K562 (cell line): ENCODE results near the gene FMNL2. TPM values are rescaled to one million over a fixed set of nuclear protein-coding genes. Genes with fewer than 3 reads are reported as not detected.

Source experiments
- ATAC-seq: fragments of 200-7000 bp; cut with Tn5 transposase; 3 replicates; pipeline ENCODE4 v1.9.1; 2020; ENCODE audit warnings: moderate library complexity
- BruUV-seq: library from RNA; stranded (reverse); fragments of 400-500 nt; replicated peaks from 2 replicates; lab custom pipeline; 2021; lab: Mats Ljungman, UMichigan
- CTCF ChIA-PET: fragments of 300-600 bp; formaldehyde crosslinking; extraction: SDS; loops from one replicate; lab custom pipeline; 2021; ENCODE audit warnings: low intra/inter-chr PET ratio; lab: Yijun Ruan, JAX
- POLR2A ChIA-PET: fragments of 300-600, 350-650 bp; sonication (Branson Sonifier 250); formaldehyde crosslinking; extraction: SDS; loops from one replicate; lab custom pipeline; 2021; ENCODE audit warnings: antibody characterized with exemption, inconsistent platforms; lab: Yijun Ruan, JAX
- DNase-seq, 4 experiments: peaks; one replicate each; pipeline versions ENCODE4 v3.0.0 to v3.0.0-alpha.2; 2011 to 2018; ENCODE audit warnings: low spot score in 3 of 4, mixed read lengths in 3 of 4; ENCODE audit errors: extremely low read depth in 1 of 4
- FAIRE-seq: peaks from 2 replicates; lab custom pipeline; 2011; peaks lifted over from hg19 to GRCh38; lab: Jason Lieb, UNC
- H2AFZ ChIP-seq: 2 replicates; pipeline ENCODE4 v1.6.0; 2011; ENCODE audit warnings: low read depth, low read length, control low read depth, inconsistent platforms
- H3K27ac ChIP-seq: fragments of 200-600 bp; 3 replicates; pipeline ENCODE4 v1.8.0; 2011; ENCODE audit warnings: low read depth, mild to moderate bottlenecking, control low read depth, inconsistent platforms, low read length, moderate library complexity, mixed read lengths; ENCODE audit errors: extremely low read depth
- H3K27me3 ChIP-seq, 2 experiments: fragments of 300-600 bp in 1 of 2; 2 replicates in 1 of 2; 3 replicates in 1 of 2; pipeline versions ENCODE4 v1.6.0 to v1.8.0; 2011; ENCODE audit warnings: inconsistent platforms in 2 of 2, low read length in 2 of 2, mild to moderate bottlenecking in 1 of 2, mixed read lengths in 1 of 2, moderate library complexity in 1 of 2; ENCODE audit not compliant: control insufficient read depth in 2 of 2, insufficient read depth in 2 of 2
- H3K36me3 ChIP-seq: fragments of 300-600 bp; 3 replicates; pipeline ENCODE4 v1.8.0; 2011; ENCODE audit warnings: mild to moderate bottlenecking, low read length, inconsistent platforms; ENCODE audit not compliant: control insufficient read depth, insufficient read depth
- H3K4me1 ChIP-seq, 2 experiments: fragments of 200-600 bp in 1 of 2; replicated peaks in 1 of 2; 2 replicates in 1 of 2; 3 replicates in 1 of 2; pipeline versions ENCODE4 v1.5.1 to v1.8.0; 2011; ENCODE audit warnings: inconsistent platforms in 2 of 2, low read length in 2 of 2, mild to moderate bottlenecking in 1 of 2, mixed read lengths in 1 of 2, moderate library complexity in 1 of 2; ENCODE audit not compliant: control insufficient read depth in 2 of 2, insufficient read depth in 2 of 2
- H3K4me2 ChIP-seq: 2 replicates; pipeline ENCODE4 v1.6.1; 2011; ENCODE audit warnings: low read length, control low read depth, inconsistent platforms, mixed read lengths; ENCODE audit not compliant: insufficient read depth
- H3K4me3 ChIP-seq: fragments of 200-600 bp; sonication (generic), shearing (Covaris generic); 2 replicates; pipeline ENCODE4 v1.5.1; 2016; ENCODE audit warnings: control low read depth, inconsistent platforms
- H3K79me2 ChIP-seq: fragments of 200-600 bp; 3 replicates; pipeline ENCODE4 v1.8.0; 2011; ENCODE audit warnings: low read length, inconsistent platforms; ENCODE audit not compliant: control insufficient read depth, insufficient read depth
- H3K9ac ChIP-seq, 2 experiments: 2 replicates each; pipeline versions ENCODE4 v1.6.0 to v1.6.1; 2011; ENCODE audit warnings: low read depth in 2 of 2, low read length in 2 of 2, control low read depth in 1 of 2, inconsistent platforms in 1 of 2, mild to moderate bottlenecking in 1 of 2, mixed read lengths in 1 of 2; ENCODE audit not compliant: insufficient read depth in 1 of 2
- H3K9me1 ChIP-seq: one replicate; pipeline ENCODE4 v1.6.0; 2011; ENCODE audit warnings: inconsistent platforms, mild to moderate bottlenecking, low read length, moderate library complexity; ENCODE audit not compliant: control insufficient read depth, insufficient read depth
- H3K9me3 ChIP-seq: replicated peaks from 2 replicates; pipeline ENCODE4 v1.5.1; 2011; ENCODE audit warnings: low read depth, low read length, inconsistent platforms; ENCODE audit not compliant: control insufficient read depth, insufficient read depth
- H4K20me1 ChIP-seq: replicated peaks from 2 replicates; pipeline ENCODE4 v1.6.1; 2011; ENCODE audit warnings: low read length, inconsistent platforms, mixed read lengths; ENCODE audit not compliant: control insufficient read depth, insufficient read depth
- ARID2 ChIP-seq: fragments of 450-650 bp; IDR thresholded peaks from 2 replicates; pipeline ENCODE4 v1.6.1; 2017; ENCODE audit warnings: antibody characterized with exemption, mild to moderate bottlenecking
- DPF2 ChIP-seq: fragments of 450-650 bp; IDR thresholded peaks from 2 replicates; pipeline ENCODE4 v1.6.1; 2016
- E2F8 ChIP-seq: fragments of 450-650 bp; IDR thresholded peaks from 2 replicates; pipeline ENCODE4 v1.7.1; 2018; ENCODE audit warnings: mild to moderate bottlenecking, low read depth; ENCODE audit not compliant: partially characterized antibody
- FIP1L1 ChIP-seq: fragments of 200-400 bp; formaldehyde crosslinking; IDR thresholded peaks from 2 replicates; pipeline ENCODE4 v1.6.1; 2018; ENCODE audit warnings: mild to moderate bottlenecking, low read depth, low read length; ENCODE audit not compliant: poor library complexity, severe bottlenecking
- HOXB6 ChIP-seq: fragments of 250-450 bp; sonication (Bioruptor Pico); IDR thresholded peaks from 2 replicates; pipeline ENCODE4 v1.5.1; 2022; ENCODE audit warnings: mild to moderate bottlenecking, borderline replicate concordance
- NBN ChIP-seq: fragments of 450-650 bp; IDR thresholded peaks from 2 replicates; pipeline ENCODE4 v1.6.1; 2016; ENCODE audit warnings: low read depth, mild to moderate bottlenecking
- NR1H2 ChIP-seq: sonication (generic); formaldehyde crosslinking; IDR thresholded peaks from 2 replicates; pipeline ENCODE4 v1.4.0; 2020; ENCODE audit warnings: mild to moderate bottlenecking, missing genetic modification reagents
- NR2C2 ChIP-seq, 2 experiments: fragments of 200-800 bp in 1 of 2; sonication (Bioruptor generic) in 1 of 2; sonication (generic) in 1 of 2; formaldehyde crosslinking in 1 of 2; IDR thresholded peaks; 2 replicates each; pipeline versions ENCODE4 v1.6.1 to v1.8.0; 2016 to 2022; ENCODE audit warnings: mild to moderate bottlenecking in 1 of 2, missing compliant biosample characterization in 1 of 2, missing genetic modification characterization in 1 of 2, missing genetic modification reagents in 1 of 2
- RB1 ChIP-seq: fragments of 450-650 bp; IDR thresholded peaks from 2 replicates; pipeline ENCODE4 v1.6.1; 2017; ENCODE audit warnings: low read depth, mild to moderate bottlenecking
- SMARCE1 ChIP-seq: fragments of 450-650 bp; IDR thresholded peaks from 2 replicates; pipeline ENCODE4 v1.7.1; 2016; ENCODE audit warnings: mild to moderate bottlenecking
- TAF7 ChIP-seq: fragments of 450-650 bp; IDR thresholded peaks from 2 replicates; pipeline ENCODE4 v1.6.1; 2016; ENCODE audit warnings: missing genetic modification characterization, missing compliant biosample characterization
- ZNF398 ChIP-seq: fragments of 250-450 bp; sonication (Bioruptor Pico); IDR thresholded peaks from 2 replicates; pipeline ENCODE4 v1.8.0; 2021; ENCODE audit warnings: moderate library complexity, mild to moderate bottlenecking, inconsistent platforms
- WGBS: fragments of 100-300 bp; shearing (Covaris generic); methylation state at CpG from one replicate; pipeline ENCODE4 v1.1.6; 2016; ENCODE audit warnings: low coverage, mixed read lengths; ENCODE audit not compliant: insufficient coverage; ENCODE audit errors: missing lambda C conversion rate; 5-methylcytosine and 5-hydroxymethylcytosine counted together
- in situ Hi-C: fragments of 300-500 bp; cut with MboI; formaldehyde crosslinking; loops from 4 replicates; pipeline ENCODE4 v1.15.0; 2018; ENCODE audit warnings: inconsistent platforms, mixed read lengths
- intact Hi-C: fragments of 100-400 bp; cut with micrococcal nuclease; formaldehyde crosslinking; loops from 2 replicates; pipeline ENCODE4 v1.14.2; 2022
- polyA plus RNA-seq, 8 experiments: library from polyadenylated mRNA; depleted of rRNA in 4 of 8; stranded (reverse) in 5 of 8; unstranded in 3 of 8; fragments of >200 nt; fragmentation: Nextera tagmentation in 2 of 8; fragmentation: Illumina TruSeq in 1 of 8; extraction: Ambion mirVana in 2 of 8; extraction: Trizol in 1 of 8; gene quantifications; 2 replicates each; pipeline versions ENCODE4 v1.2.1 to v1.2.3, GENCODE V29; 2011 to 2014; ENCODE audit warnings: inconsistent platforms in 1 of 8, missing spikeins in 1 of 8
- total RNA-seq, 7 experiments: library from RNA; depleted of rRNA in 6 of 7; stranded (reverse); fragments of >200 nt in 6 of 7; fragmentation: Illumina TruSeq in 2 of 7; extraction: Trizol in 2 of 7; gene quantifications; 2 replicates each; pipeline versions ENCODE4 v1.2.1 to v1.2.3, GENCODE V29; 2011 to 2021; ENCODE audit warnings: low replicate concordance in 1 of 7

Gene FMNL2
- total and polyA plus RNA-seq, 9 of the 15 experiments (the other 6 are each of a cell fraction or from before 2014, with no cell fraction given): 0.15 to 0.49 (median 0.24) TPM; not detected in 1

GRCh38 chr2:152542337-152542994, 207.5 kb downstream of the FMNL2 start:
- H3K36me3 ChIP-seq: no peaks in the 10 kb centered on the region
- TF ChIP-seq E2F8: no peak
- no peak for TF ChIP-seq RB1
- no peak for TF ChIP-seq NR1H2
- TF ChIP-seq NBN: no peak
- TF ChIP-seq FIP1L1: no peak
- no peak for TF ChIP-seq DPF2
- no peak for TF ChIP-seq ZNF398 (CRISPR knock-in tag)
- no peak for TF ChIP-seq NR2C2 (CRISPR knock-in tag; IDR thresholded peaks at IDR 0.05)
- TF ChIP-seq NR2C2 (tag; IDR thresholded peaks at IDR 0.05): no peak
- no peak for TF ChIP-seq SMARCE1
- TF ChIP-seq ARID2: no peak
- TF ChIP-seq TAF7: no peak
- no peak for TF ChIP-seq HOXB6 (CRISPR knock-in tag)
- in situ Hi-C loops: no loop called here
- H3K4me1 ChIP-seq: no peaks in the 10 kb centered on the region
- no peaks in the 10 kb centered on the region for H4K20me1 ChIP-seq
- H3K4me2 ChIP-seq: no peak overlapping the region
- BruUV-seq: no TSS peak
- no peak for ATAC-seq
- no peak overlapping the region for H3K4me3 ChIP-seq
- H2AFZ ChIP-seq: no peak overlapping the region
- peaks cover 4 to 18% of the 10 kb centered on the region in 2 experiments; a peak in 4 of 5 replicates for H3K27me3 ChIP-seq
- POLR2A ChIA-PET: no interaction called here
- intact Hi-C loops: no loop called here
- 0% methylated on average over 4 of the region's 4 CpGs for WGBS
- CTCF ChIA-PET: no interaction called here
- H3K27ac ChIP-seq: no peak overlapping the region
- H3K9me1 ChIP-seq: no peaks in the 10 kb centered on the region
- H3K9ac ChIP-seq: no peak overlapping the region
- no peaks in the 10 kb centered on the region for H3K79me2 ChIP-seq
- peak; percentile 65 for FAIRE-seq
- H3K9me3 ChIP-seq: no peaks in the 10 kb centered on the region
- no peak for DNase-seq
